ENCODE data around the gene PDLIM7.

The PDLIM7 gene

GRCh38 chr5:177470759-177471536 is 26.5 kb downstream of the PDLIM7 start:
- Histone ChIP-seq H3K27ac (ENCODE audit: low read depth, low read length, severe bottlenecking) (no peak overlapping the region), H3K36me3 (ENCODE audit: control insufficient read depth, insufficient read depth, low read length) (peaks cover 62% of the 10 kb centered on the region), H3K9me3 (ENCODE audit: control insufficient read depth, low read length) (no peaks in the 10 kb centered on the region), H3K4me3 (ENCODE audit: extremely low read depth, insufficient read depth, low read length, poor library complexity, severe bottlenecking) (peak overlapping the region; percentile 81), H3K4me1 (ENCODE audit: control insufficient read depth, insufficient read depth, low read length, poor library complexity, severe bottlenecking) (peaks cover 57% of the 10 kb centered on the region)
- 86 to 93% methylated on average over 6 to 9 of the region's 10 CpGs for WGBS, 2 experiments (ENCODE audit: insufficient coverage in 2 of 2)

GRCh38 chr5:177469750-177470525 is 27.5 kb downstream of the PDLIM7 start:
- Histone ChIP-seq H3K27ac (ENCODE audit: low read depth, low read length, severe bottlenecking) (peak overlapping the region; percentile 53), H3K36me3 (ENCODE audit: control insufficient read depth, insufficient read depth, low read length) (peaks cover 72% of the 10 kb centered on the region), H3K4me3 (ENCODE audit: extremely low read depth, insufficient read depth, low read length, poor library complexity, severe bottlenecking) (no peak overlapping the region), H3K9me3 (ENCODE audit: control insufficient read depth, low read length) (no peaks in the 10 kb centered on the region), H3K4me1 (ENCODE audit: control insufficient read depth, insufficient read depth, low read length, poor library complexity, severe bottlenecking) (peaks cover 50% of the 10 kb centered on the region)
- 80 to 94% methylated on average over 4 to 6 of the region's 8 CpGs for WGBS, 2 experiments (ENCODE audit: insufficient coverage in 2 of 2)

GRCh38 chr5:177468685-177469628 is 28.4 kb downstream of the PDLIM7 start:
- Histone ChIP-seq H3K9me3 (ENCODE audit: control insufficient read depth, low read length) (no peaks in the 10 kb centered on the region), H3K4me1 (ENCODE audit: control insufficient read depth, insufficient read depth, low read length, poor library complexity, severe bottlenecking) (peaks cover 41% of the 10 kb centered on the region), H3K27ac (ENCODE audit: low read depth, low read length, severe bottlenecking) (peak overlapping the region; percentile 53), H3K36me3 (ENCODE audit: control insufficient read depth, insufficient read depth, low read length) (peaks cover 76% of the 10 kb centered on the region), H3K4me3 (ENCODE audit: extremely low read depth, insufficient read depth, low read length, poor library complexity, severe bottlenecking) (no peak overlapping the region)
- whole genome bisulfite sequencing, 2 experiments (ENCODE audit: insufficient coverage in 2 of 2): 60 to 61% methylated on average over 18 to 22 of the region's 25 CpGs

GRCh38 chr5:177468329-177468684 is 29.1 kb downstream of the PDLIM7 start:
- H3K36me3 ChIP-seq (ENCODE audit: control insufficient read depth, insufficient read depth, low read length): peaks cover 82% of the 10 kb centered on the region

GRCh38 chr5:177467436-177467835 is 30.0 kb downstream of the PDLIM7 start:
- H3K4me1 ChIP-seq (ENCODE audit: control insufficient read depth, insufficient read depth, low read length, poor library complexity, severe bottlenecking): peaks cover 40% of the 10 kb centered on the region
- WGBS, 2 experiments (ENCODE audit: insufficient coverage in 2 of 2): 93 to 96% methylated on average over 29 to 30 of the region's 31 CpGs
- H3K9me3 ChIP-seq (ENCODE audit: control insufficient read depth, low read length): no peaks in the 10 kb centered on the region
- H3K4me3 ChIP-seq (ENCODE audit: extremely low read depth, insufficient read depth, low read length, poor library complexity, severe bottlenecking): no peak overlapping the region
- H3K27ac ChIP-seq (ENCODE audit: low read depth, low read length, severe bottlenecking): no peak overlapping the region
- peaks cover 90% of the 10 kb centered on the region for H3K36me3 ChIP-seq (ENCODE audit: control insufficient read depth, insufficient read depth, low read length)

More at GRCh38 chr5:177468329-177468684, 29.1 kb downstream of the PDLIM7 start:
- Histone ChIP-seq H3K9me3 (ENCODE audit: control insufficient read depth, low read length) (no peaks in the 10 kb centered on the region), H3K4me3 (ENCODE audit: extremely low read depth, insufficient read depth, low read length, poor library complexity, severe bottlenecking) (no peak overlapping the region), H3K27ac (ENCODE audit: low read depth, low read length, severe bottlenecking) (peak overlapping the region; percentile 45), H3K4me1 (ENCODE audit: control insufficient read depth, insufficient read depth, low read length, poor library complexity, severe bottlenecking) (peaks cover 40% of the 10 kb centered on the region)
- WGBS, 2 experiments (ENCODE audit: insufficient coverage in 2 of 2): 67 to 71% methylated on average over 1 of the region's 2 CpGs

DNA sequence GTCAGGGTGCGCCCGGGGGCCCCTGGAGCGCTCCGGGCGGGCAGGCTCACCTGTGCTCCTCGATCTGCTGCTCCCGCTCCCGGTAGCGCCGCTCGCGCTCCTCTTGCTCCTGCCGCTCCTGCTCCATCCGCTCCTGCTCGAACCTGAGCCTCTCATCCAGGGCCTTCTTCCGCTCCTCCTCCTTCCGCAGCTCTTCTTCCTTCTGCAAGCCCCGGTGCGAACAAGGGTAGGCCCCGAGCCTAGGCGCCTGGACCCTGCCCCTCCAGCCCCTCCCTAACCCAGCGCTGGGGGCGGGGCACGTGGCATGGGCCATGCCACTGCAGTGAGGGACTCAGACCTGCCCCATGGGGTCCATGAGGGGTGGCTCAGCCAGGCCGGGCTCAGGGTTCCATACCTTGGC is 30.5 kb downstream of the PDLIM7 start:
- Histone ChIP-seq H3K4me3 (ENCODE audit: extremely low read depth, insufficient read depth, low read length, poor library complexity, severe bottlenecking) (no peak overlapping the region), H3K4me1 (ENCODE audit: control insufficient read depth, insufficient read depth, low read length, poor library complexity, severe bottlenecking) (peaks cover 36% of the 10 kb centered on the region), H3K27ac (ENCODE audit: low read depth, low read length, severe bottlenecking) (no peak overlapping the region), H3K9me3 (ENCODE audit: control insufficient read depth, low read length) (no peaks in the 10 kb centered on the region), H3K36me3 (ENCODE audit: control insufficient read depth, insufficient read depth, low read length) (peaks cover 93% of the 10 kb centered on the region)
- 96 to 98% methylated on average over 19 to 23 of the region's 25 CpGs for WGBS, 2 experiments (ENCODE audit: insufficient coverage in 2 of 2)

DNA sequence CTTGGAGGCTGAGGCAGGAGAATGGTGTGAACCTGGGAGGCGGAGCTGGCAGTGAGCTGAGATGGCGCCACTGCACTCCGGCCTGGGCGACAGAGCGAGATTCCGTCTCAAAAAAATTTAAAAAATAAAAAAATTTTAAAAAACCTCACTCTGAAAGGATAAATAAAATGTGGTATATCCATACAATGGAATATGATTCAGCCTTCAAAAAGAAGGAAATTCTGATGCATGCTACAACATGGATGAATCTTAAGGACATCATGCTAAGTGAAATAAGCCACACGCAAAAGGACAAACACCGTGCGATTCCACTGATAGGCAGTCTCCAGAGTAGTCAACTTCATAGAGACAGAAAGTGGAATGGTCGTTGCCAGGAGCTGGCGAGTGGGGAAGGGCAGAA is 32.4 kb downstream of the PDLIM7 start:
- H3K36me3 ChIP-seq (ENCODE audit: control insufficient read depth, insufficient read depth, low read length): peaks cover 91% of the 10 kb centered on the region
- 83 to 87% methylated on average over 6 to 7 of the region's 11 CpGs for WGBS, 2 experiments (ENCODE audit: insufficient coverage in 2 of 2)
- H3K4me1 ChIP-seq (ENCODE audit: control insufficient read depth, insufficient read depth, low read length, poor library complexity, severe bottlenecking): peaks cover 19% of the 10 kb centered on the region
- no peak overlapping the region for H3K27ac ChIP-seq (ENCODE audit: low read depth, low read length, severe bottlenecking)
- H3K9me3 ChIP-seq (ENCODE audit: control insufficient read depth, low read length): no peaks in the 10 kb centered on the region
- H3K4me3 ChIP-seq (ENCODE audit: extremely low read depth, insufficient read depth, low read length, poor library complexity, severe bottlenecking): no peak overlapping the region

DNA sequence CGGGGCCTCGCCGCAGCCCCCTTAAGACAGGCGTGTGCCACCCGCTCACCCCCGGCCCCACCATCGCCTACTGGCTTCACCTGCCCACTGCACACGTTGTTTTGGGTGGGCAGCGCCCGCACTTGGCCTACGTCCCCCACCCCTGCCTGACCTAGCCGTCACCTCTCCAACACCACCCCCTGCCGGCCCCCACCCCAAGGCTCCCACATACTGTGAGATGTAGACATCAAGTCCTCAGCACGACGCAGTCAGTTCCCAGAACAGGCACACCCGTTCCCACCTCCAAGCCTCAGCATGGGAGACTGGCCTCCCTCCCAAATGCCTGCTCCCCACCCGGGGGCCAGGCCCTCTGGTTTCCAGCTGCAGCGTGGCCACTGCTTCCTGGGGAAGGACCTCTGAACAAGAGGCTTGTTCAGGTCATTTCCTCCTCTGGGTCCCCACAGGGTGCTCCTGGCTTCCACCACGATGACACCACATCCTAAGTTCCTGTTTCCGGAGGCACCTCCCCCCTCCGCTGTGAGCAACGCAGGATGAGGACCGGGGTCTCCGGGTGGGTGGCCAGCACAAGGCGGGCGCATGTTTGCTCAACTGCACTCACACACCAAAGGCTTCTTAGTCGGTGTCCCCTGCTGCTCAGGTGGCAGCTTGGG is 35.3 kb downstream of the PDLIM7 start:
- 94 to 97% methylated on average over 23 to 24 of the region's 27 CpGs for WGBS, 2 experiments (ENCODE audit: insufficient coverage in 2 of 2)
- H3K9me3 ChIP-seq (ENCODE audit: control insufficient read depth, low read length): no peaks in the 10 kb centered on the region
- no peak overlapping the region for H3K27ac ChIP-seq (ENCODE audit: low read depth, low read length, severe bottlenecking)
- H3K36me3 ChIP-seq (ENCODE audit: control insufficient read depth, insufficient read depth, low read length): peaks cover 89% of the 10 kb centered on the region
- H3K4me3 ChIP-seq (ENCODE audit: extremely low read depth, insufficient read depth, low read length, poor library complexity, severe bottlenecking): no peak overlapping the region
- H3K4me1 ChIP-seq (ENCODE audit: control insufficient read depth, insufficient read depth, low read length, poor library complexity, severe bottlenecking): no peaks in the 10 kb centered on the region

DNA sequence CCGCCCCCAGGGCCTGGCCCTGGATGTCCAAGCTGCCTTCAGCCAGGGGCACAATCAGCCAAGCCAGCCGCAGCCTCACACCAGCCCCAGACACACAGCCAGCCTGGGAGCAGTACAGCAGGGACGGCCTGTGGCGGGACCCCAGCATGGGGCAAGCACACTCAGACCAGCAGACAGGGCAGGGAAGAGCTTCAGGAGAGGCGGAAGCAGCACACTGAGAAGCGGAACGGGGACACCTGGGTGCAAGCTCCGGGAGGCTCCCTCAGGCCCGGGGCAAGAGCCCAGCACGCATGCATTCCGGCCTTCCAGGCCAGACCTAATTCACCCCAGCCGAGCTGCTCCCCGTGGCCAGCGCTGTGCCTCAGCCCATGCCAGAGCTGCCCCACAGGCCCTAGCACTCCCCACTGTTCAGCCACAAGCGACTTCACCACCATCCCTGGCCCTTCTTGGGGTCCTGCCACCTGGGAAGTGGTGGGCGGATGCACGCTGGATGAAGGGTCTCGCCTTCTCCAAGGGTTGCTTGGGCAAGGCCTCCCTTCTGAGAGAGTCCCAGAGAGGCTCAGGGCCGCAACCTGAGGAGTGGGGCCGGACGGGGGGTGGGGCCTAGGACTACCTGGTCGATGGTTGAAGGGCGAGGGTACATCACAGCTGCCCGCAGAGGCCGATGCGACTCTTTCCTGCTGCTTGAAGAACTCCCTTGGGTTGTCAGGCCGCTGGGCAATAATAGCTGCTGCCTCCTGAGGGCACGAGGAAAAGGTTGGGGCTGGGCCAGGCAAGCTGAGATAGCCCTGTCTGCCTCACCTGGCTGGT is 37.4 kb downstream of the PDLIM7 start:
- peak overlapping the region; percentile 16 for H3K27ac ChIP-seq (ENCODE audit: low read depth, low read length, severe bottlenecking)
- H3K36me3 ChIP-seq (ENCODE audit: control insufficient read depth, insufficient read depth, low read length): peaks cover 75% of the 10 kb centered on the region
- H3K4me3 ChIP-seq (ENCODE audit: extremely low read depth, insufficient read depth, low read length, poor library complexity, severe bottlenecking): no peak overlapping the region
- 94 to 96% methylated on average over 24 to 28 of the region's 28 CpGs for WGBS, 2 experiments (ENCODE audit: insufficient coverage in 2 of 2)
- no peaks in the 10 kb centered on the region for H3K9me3 ChIP-seq (ENCODE audit: control insufficient read depth, low read length)
- H3K4me1 ChIP-seq (ENCODE audit: control insufficient read depth, insufficient read depth, low read length, poor library complexity, severe bottlenecking): peaks cover 12% of the 10 kb centered on the region
